Globus pallidus (tissue), 1 donor: ENCODE data around the gene NDUFA3.
"Not testable (repeated sequence)": the region's sequence is repeated elsewhere in the genome, so short reads cannot be mapped to it uniquely, and the experiment has no call there.

Source experiments
- DNase-seq: peaks from one replicate; pipeline ENCODE4 v3.0.0-alpha.2; 2015; ENCODE audit warnings: low spot score

NDUFA3 gene

GRCh38 chr19:54102421-54103169 lies at the start of gene NDUFA3:
NDUFA3 (plus strand) TSS chr19:54102855; CDS start chr19:54102879, 24 bp downstream.
- DNase-seq, result peak; percentile 97

- DNase-seq, result no peak
Observed at GRCh38 chr19:54062643-54063042, 40.0 kb upstream of the NDUFA3 start.

GRCh38 chr19:54063350-54064116 lies 39.1 kb upstream of the NDUFA3 start, which contains the start of gene VSTM1:
VSTM1 (minus strand) TSS chr19:54063897; CDS start chr19:54063777, 120 bp downstream.
- DNase-seq, result no peak

- DNase-seq, result no peak
Observed at GRCh38 chr19:54069470-54069869, 33.2 kb upstream of the NDUFA3 start.

- no peak for DNase-seq
Observed at GRCh38 chr19:54073829-54074228, 28.8 kb upstream of the NDUFA3 start.

GRCh38 chr19:54074851-54075250 lies 27.8 kb upstream of the NDUFA3 start:
- DNase-seq, result no peak

- DNase-seq, result no peak
Observed at GRCh38 chr19:54077334-54077733, 25.3 kb upstream of the NDUFA3 start.

GRCh38 chr19:54081032-54081431 lies 21.6 kb upstream of the NDUFA3 start, which contains the start of gene TARM1:
TARM1 (minus strand) TSS chr19:54081365; CDS start chr19:54081340, 25 bp downstream.
- no peak for DNase-seq

- DNase-seq, result no peak
Observed at GRCh38 chr19:54084410-54084809, 18.2 kb upstream of the NDUFA3 start.

GRCh38 chr19:54094426-54095000 lies 8.1 kb upstream of the NDUFA3 start:
- DNase-seq, result no peak

GRCh38 chr19:54095136-54095858 lies 7.4 kb upstream of the NDUFA3 start:
- no peak for DNase-seq

GRCh38 chr19:54095859-54096616 lies 6.6 kb upstream of the NDUFA3 start:
- DNase-seq, result not testable (repeated sequence)

- no peak for DNase-seq
Observed at GRCh38 chr19:54096617-54097106, 6.0 kb upstream of the NDUFA3 start.

GRCh38 chr19:54099190-54099902 lies 3.3 kb upstream of the NDUFA3 start:
- DNase-seq, result no peak

GRCh38 chr19:54099903-54100255 lies 2.8 kb upstream of the NDUFA3 start:
- not testable (repeated sequence) for DNase-seq

- peak; percentile 35 for DNase-seq
Observed at GRCh38 chr19:54100561-54100960, 2.1 kb upstream of the NDUFA3 start, which contains the start of gene OSCAR. OSCAR (minus strand) TSS chr19:54100803; CDS start chr19:54100792, 11 bp downstream.

GRCh38 chr19:54104998-54105715 lies 2.5 kb downstream of the NDUFA3 start:
- no peak for DNase-seq

GRCh38 chr19:54105796-54106195 lies 3.1 kb downstream of the NDUFA3 start:
- no peak for DNase-seq

GRCh38 chr19:54106716-54107115 lies 4.1 kb downstream of the NDUFA3 start:
- no peak for DNase-seq
